Measurements from ENCODE around the gene EIF5A.

Gene EIF5A

GRCh38 chr17:7312432-7313087, 5.1 kb downstream of the EIF5A start:
- DNase-seq (ENCODE audit: low read depth) = no peak
- no peak overlapping the region for H3K4me3 ChIP-seq (ENCODE audit: low read depth, low read length)
- TF ChIP-seq CTCF (IDR thresholded peaks at IDR 0.05; ENCODE audit: low read depth, low read length, missing control alignments) = no peak
- in situ Hi-C loops (cut with HindIII; ENCODE audit: low sequenced_read_pairs) = no loop called here

GRCh38 chr17:7313088-7313889, 5.9 kb downstream of the EIF5A start:
- DNase-seq (ENCODE audit: low read depth) = no peak
- H3K4me3 ChIP-seq (ENCODE audit: low read depth, low read length) = no peak overlapping the region
- in situ Hi-C loops (cut with HindIII; ENCODE audit: low sequenced_read_pairs) = no loop called here
- peak; percentile 9 for TF ChIP-seq CTCF (IDR thresholded peaks at IDR 0.05; ENCODE audit: low read depth, low read length, missing control alignments)

- peak overlapping the region; percentile 87 for H3K4me3 ChIP-seq (ENCODE audit: low read depth, low read length)
- TF ChIP-seq CTCF (IDR thresholded peaks at IDR 0.05; ENCODE audit: low read depth, low read length, missing control alignments) = no peak
- in situ Hi-C loops (cut with HindIII; ENCODE audit: low sequenced_read_pairs) = no loop called here
Observed at GRCh38 chr17:7313890-7314718, 6.7 kb downstream of the EIF5A start.

GRCh38 chr17:7314719-7315569, 7.5 kb downstream of the EIF5A start, which contains the start of gene GPS2:
Gene GPS2 (minus strand): TSS chr17:7315360. CDS start chr17:7315052, 308 bp downstream.
- DNase-seq (ENCODE audit: low read depth) = no peak
- in situ Hi-C loops (cut with HindIII; ENCODE audit: low sequenced_read_pairs) = no loop called here
- no peak for TF ChIP-seq CTCF (IDR thresholded peaks at IDR 0.05; ENCODE audit: low read depth, low read length, missing control alignments)
- peak within 1 kb of the TSS; percentile 87 for H3K4me3 ChIP-seq (ENCODE audit: low read depth, low read length)

More at GRCh38 chr17:7313890-7314718, 6.7 kb downstream of the EIF5A start:
- no peak for DNase-seq (ENCODE audit: low read depth)

GRCh38 chr17:7315570-7316235, 8.3 kb downstream of the EIF5A start:
- in situ Hi-C loops (cut with HindIII; ENCODE audit: low sequenced_read_pairs) = no loop called here
- peak overlapping the region; percentile 87 for H3K4me3 ChIP-seq (ENCODE audit: low read depth, low read length)
- TF ChIP-seq CTCF (IDR thresholded peaks at IDR 0.05; ENCODE audit: low read depth, low read length, missing control alignments) = no peak
- no peak for DNase-seq (ENCODE audit: low read depth)
